KMS-11 (cell line): ENCODE measurements around the gene CHIT1.
A peak's percentile ranks its signal among the peaks of the same experiment; 100 is the strongest.

Experiments
- H2AFZ ChIP-seq: fragments of 200-600 bp; sonication (generic); 2 replicates; pipeline ENCODE4 v1.6.1; 2016; ENCODE audit warnings: antibody characterized with exemption, mixed run types, low read depth
- H3K27ac ChIP-seq: fragments of 200-600 bp; sonication (generic); 2 replicates; pipeline ENCODE4 v1.6.1; 2016; ENCODE audit warnings: mild to moderate bottlenecking, mixed run types
- H3K27me3 ChIP-seq: fragments of 200-600 bp; sonication (generic); 2 replicates; pipeline ENCODE4 v1.6.1; 2017; ENCODE audit warnings: mild to moderate bottlenecking, low read depth, mixed run types, moderate library complexity; ENCODE audit not compliant: insufficient read depth
- H3K36me3 ChIP-seq: fragments of 200-600 bp; sonication (generic); 2 replicates; pipeline ENCODE4 v1.6.1; 2017; ENCODE audit warnings: mild to moderate bottlenecking, mixed run types; ENCODE audit not compliant: insufficient read depth
- H3K4me1 ChIP-seq: fragments of 200-600 bp; sonication (generic); 2 replicates; pipeline ENCODE4 v1.6.1; 2016; ENCODE audit warnings: mild to moderate bottlenecking, low read depth, mixed run types; ENCODE audit not compliant: poor library complexity, severe bottlenecking
- H3K4me2 ChIP-seq: fragments of 200-600 bp; sonication (generic); 2 replicates; pipeline ENCODE4 v1.7.0; 2016; ENCODE audit warnings: mild to moderate bottlenecking, mixed run types
- H3K4me3 ChIP-seq: fragments of 200-600 bp; sonication (generic); IDR thresholded peaks from 2 replicates; pipeline ENCODE4 v1.6.1; 2017; ENCODE audit warnings: low read depth, low read length, mixed read lengths; ENCODE audit not compliant: insufficient read depth
- H3K79me2 ChIP-seq: fragments of 200-600 bp; sonication (generic); 2 replicates; pipeline ENCODE4 v1.6.1; 2016; ENCODE audit warnings: low read depth, mixed run types; ENCODE audit not compliant: insufficient read depth
- H3K9ac ChIP-seq: fragments of 200-600 bp; sonication (generic); 2 replicates; pipeline ENCODE4 v1.6.1; 2016; ENCODE audit warnings: mild to moderate bottlenecking, mixed run types
- H4K20me1 ChIP-seq: fragments of 200-600 bp; sonication (generic); 2 replicates; pipeline ENCODE4 v1.6.1; 2016; ENCODE audit warnings: mild to moderate bottlenecking, mixed run types; ENCODE audit not compliant: insufficient read depth
- TF ChIP-seq, protein P1 (sequence below): fragments of 200-600 bp; sonication (generic); conservative IDR thresholded peaks from 2 replicates; pipeline ENCODE4 v1.6.1; 2017; ENCODE audit warnings: low read depth, mild to moderate bottlenecking, antibody characterized with exemption, low read length, moderate library complexity, mixed read lengths

The CHIT1 gene

DNA sequence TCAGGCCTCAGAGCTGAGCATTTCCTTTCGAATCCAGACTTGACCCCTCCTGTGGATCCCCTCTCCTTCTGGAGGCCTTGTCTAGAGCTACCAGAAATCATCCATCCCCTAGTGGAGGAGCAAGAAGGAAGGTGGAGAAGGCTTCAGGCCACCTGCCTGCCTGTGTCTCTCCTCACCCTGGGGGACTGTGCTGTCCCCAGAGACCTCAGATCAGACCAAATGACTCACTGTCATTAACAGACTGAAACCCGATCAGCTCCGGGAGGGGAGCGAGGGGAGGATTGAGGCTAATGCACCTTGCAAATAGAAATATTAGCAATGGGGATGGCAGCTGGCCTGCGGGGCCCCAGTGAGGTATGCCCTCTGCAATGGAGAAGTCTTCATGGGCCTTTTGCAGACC lies 55.9 kb downstream of the CHIT1 start:
- Histone ChIP-seq H3K27ac (no peak overlapping the region), H3K4me2 (no peak overlapping the region), H3K4me1 (no peaks in the 10 kb centered on the region), H2AFZ (no peak overlapping the region), H3K4me3 (no peak overlapping the region), H4K20me1 (no peaks in the 10 kb centered on the region), H3K36me3 (no peaks in the 10 kb centered on the region), H3K27me3 (peaks cover 5% of the 10 kb centered on the region; the same call in 1 of the 2 replicates), H3K79me2 (no peaks in the 10 kb centered on the region), H3K9ac (no peak overlapping the region)
- TF ChIP-seq, protein P1, sequence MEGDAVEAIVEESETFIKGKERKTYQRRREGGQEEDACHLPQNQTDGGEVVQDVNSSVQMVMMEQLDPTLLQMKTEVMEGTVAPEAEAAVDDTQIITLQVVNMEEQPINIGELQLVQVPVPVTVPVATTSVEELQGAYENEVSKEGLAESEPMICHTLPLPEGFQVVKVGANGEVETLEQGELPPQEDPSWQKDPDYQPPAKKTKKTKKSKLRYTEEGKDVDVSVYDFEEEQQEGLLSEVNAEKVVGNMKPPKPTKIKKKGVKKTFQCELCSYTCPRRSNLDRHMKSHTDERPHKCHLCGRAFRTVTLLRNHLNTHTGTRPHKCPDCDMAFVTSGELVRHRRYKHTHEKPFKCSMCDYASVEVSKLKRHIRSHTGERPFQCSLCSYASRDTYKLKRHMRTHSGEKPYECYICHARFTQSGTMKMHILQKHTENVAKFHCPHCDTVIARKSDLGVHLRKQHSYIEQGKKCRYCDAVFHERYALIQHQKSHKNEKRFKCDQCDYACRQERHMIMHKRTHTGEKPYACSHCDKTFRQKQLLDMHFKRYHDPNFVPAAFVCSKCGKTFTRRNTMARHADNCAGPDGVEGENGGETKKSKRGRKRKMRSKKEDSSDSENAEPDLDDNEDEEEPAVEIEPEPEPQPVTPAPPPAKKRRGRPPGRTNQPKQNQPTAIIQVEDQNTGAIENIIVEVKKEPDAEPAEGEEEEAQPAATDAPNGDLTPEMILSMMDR, result no peak

DNA sequence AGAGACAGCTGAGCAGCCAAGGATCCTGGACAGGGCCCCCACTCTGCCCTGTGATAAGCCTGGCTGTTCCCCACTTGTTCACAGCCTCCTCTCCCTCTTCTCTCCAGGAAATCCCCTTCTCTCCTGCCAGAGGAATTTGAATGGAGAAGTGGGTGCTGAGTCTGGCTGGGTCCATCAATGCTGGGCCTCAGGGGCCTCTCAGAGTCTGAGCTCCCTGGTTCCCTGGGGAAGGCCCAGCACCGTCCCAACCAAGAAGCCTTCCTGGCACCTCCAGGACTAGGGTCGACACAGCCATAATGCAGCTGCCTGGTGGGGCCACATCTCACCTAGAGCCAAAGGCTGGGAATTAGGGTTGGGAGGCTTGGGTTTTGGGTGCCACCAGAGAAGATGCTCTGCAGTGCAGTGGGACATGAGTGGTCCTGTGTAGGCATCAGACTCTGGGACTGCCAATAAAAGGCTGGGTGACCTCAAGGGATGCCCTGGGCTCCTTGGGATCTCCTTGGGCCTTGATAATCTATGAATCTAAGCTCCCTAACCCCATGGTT lies 56.4 kb downstream of the CHIT1 start:
- H3K36me3 ChIP-seq, result no peaks in the 10 kb centered on the region
- TF ChIP-seq, protein P1, result 0 out of 2 replicates have a peak, but pooled peaks have one; percentile 1
- H3K9ac ChIP-seq, result no peak overlapping the region
- H3K79me2 ChIP-seq, result no peaks in the 10 kb centered on the region
- peaks cover under 1% of the 10 kb centered on the region; the same call in 1 of the 2 replicates for H3K27me3 ChIP-seq
- H2AFZ ChIP-seq, result no peak overlapping the region
- no peaks in the 10 kb centered on the region for H3K4me1 ChIP-seq
- no peak overlapping the region for H3K4me2 ChIP-seq
- no peaks in the 10 kb centered on the region for H4K20me1 ChIP-seq
- no peak overlapping the region for H3K27ac ChIP-seq
- H3K4me3 ChIP-seq, result no peak overlapping the region

DNA sequence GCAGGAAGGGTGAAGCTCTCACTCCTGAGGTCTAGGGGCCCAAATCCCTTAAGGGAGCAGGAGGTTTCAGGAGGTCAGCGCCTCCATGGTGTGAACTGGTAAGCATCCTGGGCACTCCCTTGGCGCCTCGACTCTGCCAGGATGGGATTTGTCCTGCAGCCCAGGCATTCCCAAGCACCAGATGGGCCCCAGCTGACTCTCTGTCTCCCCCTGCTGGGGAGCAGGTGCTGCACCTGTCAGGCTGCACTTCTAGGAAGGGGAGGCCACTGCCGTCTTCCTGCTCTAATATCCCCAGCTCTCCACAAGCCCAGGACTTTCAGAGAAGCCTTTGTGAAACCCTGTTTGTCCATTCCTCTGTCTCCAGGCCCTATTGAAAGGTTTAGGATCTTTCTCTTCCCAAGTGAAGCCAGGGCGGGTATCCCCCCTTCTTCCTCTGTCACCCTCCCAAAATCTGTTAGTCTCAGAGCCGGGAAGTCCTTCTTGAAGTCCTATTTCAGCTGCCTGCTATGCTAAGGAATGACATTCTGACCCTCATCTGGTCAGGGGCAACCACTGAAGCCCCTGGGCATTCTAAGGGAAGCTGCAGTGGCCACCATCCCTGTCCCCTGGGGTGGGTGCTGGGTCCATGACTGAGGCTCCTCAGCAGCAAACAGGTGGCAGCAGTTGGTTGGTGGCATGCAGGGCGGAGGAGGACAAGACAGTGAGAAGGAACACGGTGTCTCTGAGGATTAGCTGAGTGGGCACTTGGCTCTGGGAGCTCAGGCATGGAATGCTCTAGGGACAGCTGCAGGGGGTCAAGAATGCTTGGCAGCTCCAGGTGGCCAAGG lies 57.1 kb downstream of the CHIT1 start:
- H3K79me2 ChIP-seq, result no peaks in the 10 kb centered on the region
- H3K4me2 ChIP-seq, result no peak overlapping the region
- H3K4me1 ChIP-seq, result no peaks in the 10 kb centered on the region
- no peaks in the 10 kb centered on the region for H4K20me1 ChIP-seq
- H2AFZ ChIP-seq, result peak overlapping the region; percentile 48; the same call in 1 of the 2 replicates
- TF ChIP-seq, protein P1, result peak; percentile 86
- no peak overlapping the region for H3K27ac ChIP-seq
- H3K27me3 ChIP-seq, result no peaks in the 10 kb centered on the region; the same call in 1 of the 2 replicates
- no peak overlapping the region for H3K9ac ChIP-seq
- H3K36me3 ChIP-seq, result no peaks in the 10 kb centered on the region
- H3K4me3 ChIP-seq, result no peak overlapping the region

DNA sequence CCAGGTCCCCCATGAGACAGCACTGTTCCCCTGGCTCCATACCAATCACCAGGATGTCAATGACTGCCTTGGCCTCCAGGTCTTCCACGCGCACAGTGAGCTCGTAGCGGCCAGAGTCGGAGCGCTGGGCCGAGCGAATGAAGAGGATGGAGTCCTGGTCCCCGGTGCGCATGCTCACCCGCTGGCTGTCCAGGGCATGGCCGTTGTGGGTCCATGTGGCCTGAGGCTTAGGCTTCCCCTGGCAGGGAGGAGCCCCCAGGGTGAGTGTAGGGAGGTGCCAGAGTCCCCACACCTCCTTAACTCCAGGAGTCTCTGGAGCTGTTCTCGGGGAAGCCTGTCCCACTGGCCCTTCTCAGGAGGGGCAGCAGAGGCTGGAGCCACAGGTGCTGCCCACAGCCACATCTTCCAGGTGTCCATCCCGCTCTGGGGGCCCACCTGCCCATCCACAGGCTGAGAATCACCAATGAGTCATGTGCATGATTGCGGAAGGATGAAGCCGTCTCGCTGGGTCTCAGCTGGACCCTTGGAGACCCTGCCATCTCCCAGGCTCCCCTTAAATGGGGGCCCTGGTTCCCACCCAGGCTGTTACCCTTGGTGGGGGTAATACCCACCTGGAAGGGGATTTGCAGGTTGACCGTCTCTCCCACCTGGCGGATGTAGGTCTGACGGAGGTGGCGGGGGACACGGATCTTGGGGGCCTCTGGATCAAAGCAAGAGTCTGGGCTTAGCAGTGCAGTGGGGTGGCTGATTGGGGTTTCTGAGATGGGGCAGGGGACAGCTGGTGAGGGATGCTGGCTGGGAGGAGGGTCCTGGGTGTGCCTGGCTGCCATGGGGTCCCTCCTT lies 57.9 kb downstream of the CHIT1 start:
- TF ChIP-seq, protein P1, result no peak
- H3K4me3 ChIP-seq, result no peak overlapping the region

More for the DNA sequence above, 57.9 kb downstream of the CHIT1 start:
- H3K4me2 ChIP-seq, result no peak overlapping the region
- no peaks in the 10 kb centered on the region for H3K36me3 ChIP-seq
- H3K27me3 ChIP-seq, result no peaks in the 10 kb centered on the region; the same call in 1 of the 2 replicates
- no peak overlapping the region for H3K9ac ChIP-seq
- H3K79me2 ChIP-seq, result no peaks in the 10 kb centered on the region
- H4K20me1 ChIP-seq, result no peaks in the 10 kb centered on the region
- no peaks in the 10 kb centered on the region for H3K4me1 ChIP-seq
- H3K27ac ChIP-seq, result no peak overlapping the region
- H2AFZ ChIP-seq, result no peak overlapping the region
